Hepatocyte (in vitro differentiated cells): ENCODE measurements around the gene NTNG1. TPM values are rescaled to one million over a fixed set of nuclear protein-coding genes. Genes with fewer than 3 reads are reported as not detected.

Source experiments
- DNase-seq: peaks from one replicate; pipeline ENCODE4 v3.0.0-alpha.2; 2016; ENCODE audit warnings: low spot score
- H2AFZ ChIP-seq: fragments of 200-600 bp; sonication (generic); 2 replicates; pipeline ENCODE4 v1.6.0; 2016; ENCODE audit warnings: antibody characterized with exemption, mild to moderate bottlenecking
- H3K27ac ChIP-seq: fragments of 200-600 bp; sonication (generic); 2 replicates; pipeline ENCODE4 v1.5.1; 2016; ENCODE audit warnings: mild to moderate bottlenecking
- H3K27me3 ChIP-seq: fragments of 200-600 bp; sonication (generic); 2 replicates; pipeline ENCODE4 v1.6.1; 2016
- H3K36me3 ChIP-seq: fragments of 200-600 bp; sonication (generic); replicated peaks from 2 replicates; pipeline ENCODE4 v1.5.1; 2016; ENCODE audit warnings: low read depth; ENCODE audit not compliant: insufficient read depth
- H3K4me1 ChIP-seq: fragments of 200-600 bp; sonication (generic); 2 replicates; pipeline ENCODE4 v1.5.1; 2016; ENCODE audit warnings: mild to moderate bottlenecking, moderate library complexity; ENCODE audit not compliant: insufficient read depth
- H3K4me2 ChIP-seq: fragments of 200-600 bp; sonication (generic); 2 replicates; pipeline ENCODE4 v1.6.0; 2016
- H3K4me3 ChIP-seq: fragments of 200-600 bp; sonication (generic); 2 replicates; pipeline ENCODE4 v1.5.1; 2016; ENCODE audit warnings: mild to moderate bottlenecking
- H3K79me2 ChIP-seq: fragments of 200-600 bp; sonication (generic); 2 replicates; pipeline ENCODE4 v1.6.0; 2017; ENCODE audit warnings: mild to moderate bottlenecking
- H3K9me2 ChIP-seq: fragments of 200-600 bp; sonication (generic); replicated peaks from 2 replicates; pipeline ENCODE4 v1.6.0; 2017; ENCODE audit warnings: mild to moderate bottlenecking; ENCODE audit not compliant: insufficient read depth
- H3K9me3 ChIP-seq: fragments of 200-600 bp; sonication (generic); 2 replicates; pipeline ENCODE4 v1.5.1; 2016; ENCODE audit warnings: low read depth, mild to moderate bottlenecking
- H4K20me1 ChIP-seq: fragments of 200-600 bp; sonication (generic); 2 replicates; pipeline ENCODE4 v1.6.0; 2016; ENCODE audit warnings: mild to moderate bottlenecking; ENCODE audit not compliant: insufficient read depth, poor library complexity, severe bottlenecking
- CTCF ChIP-seq: fragments of 200-600 bp; sonication (generic); IDR thresholded peaks from 2 replicates; pipeline ENCODE4 v1.5.1; 2016; ENCODE audit warnings: antibody characterized with exemption, mild to moderate bottlenecking; ENCODE audit not compliant: poor library complexity
- EZH2 ChIP-seq: fragments of 200-600 bp; sonication (generic); IDR thresholded peaks from 2 replicates; pipeline ENCODE4 v1.6.1; 2016; ENCODE audit warnings: antibody characterized with exemption, mild to moderate bottlenecking, borderline replicate concordance
- EZH2phosphoT487 ChIP-seq: fragments of 200-600 bp; sonication (generic); IDR thresholded peaks from one replicate; pipeline ENCODE4 v1.6.1; 2018; ENCODE audit warnings: antibody characterized with exemption, mild to moderate bottlenecking, low read depth, moderate library complexity; ENCODE audit not compliant: unreplicated experiment, severe bottlenecking
- WGBS: methylation state at CpG from one replicate; pipeline ENCODE4 v1.1.6; 2016; ENCODE audit warnings: low lambda C conversion rate; ENCODE audit errors: missing lambda C conversion rate; 5-methylcytosine and 5-hydroxymethylcytosine counted together
- polyA plus RNA-seq: library from polyadenylated mRNA; unstranded; fragments of >200 nt; fragmentation: Nextera tagmentation; extraction: Ambion mirVana; gene quantifications from 2 replicates; pipeline ENCODE4 v1.2.1, GENCODE V29; 2016
- total RNA-seq: library from RNA; depleted of rRNA; stranded (reverse); fragments of >200 nt; gene quantifications from 2 replicates; pipeline ENCODE4 v1.2.3, GENCODE V29; 2014

NTNG1 gene
- total and polyA plus RNA-seq, 2 experiments from 2014 or later = 1.4 to 3.9 TPM

GRCh38 chr1:107188160-107188559 lies 47.3 kb downstream of the NTNG1 start:
- H3K27me3 ChIP-seq = no peaks in the 10 kb centered on the region
- no peak for TF ChIP-seq EZH2phosphoT487
- TF ChIP-seq EZH2 = no peak
- no peak for TF ChIP-seq CTCF

GRCh38 chr1:107194380-107194779 lies 53.5 kb downstream of the NTNG1 start:
- no peak for DNase-seq
- WGBS = 83% methylated on average over 1 of the region's 1 CpG
- no peak overlapping the region for H3K4me3 ChIP-seq
- no peaks in the 10 kb centered on the region for H4K20me1 ChIP-seq
- no peaks in the 10 kb centered on the region for H3K9me3 ChIP-seq
- H3K27me3 ChIP-seq = no peaks in the 10 kb centered on the region
- TF ChIP-seq EZH2 (no peak), CTCF (no peak), EZH2phosphoT487 (no peak)
- no peak overlapping the region for H3K27ac ChIP-seq
- no peaks in the 10 kb centered on the region for H3K36me3 ChIP-seq
- no peaks in the 10 kb centered on the region for H3K4me1 ChIP-seq
- H3K79me2 ChIP-seq = no peaks in the 10 kb centered on the region
- no peak overlapping the region for H3K4me2 ChIP-seq
- H3K9me2 ChIP-seq = no peaks in the 10 kb centered on the region
- H2AFZ ChIP-seq = no peak overlapping the region

More at GRCh38 chr1:107188160-107188559, 47.3 kb downstream of the NTNG1 start:
- H3K27ac ChIP-seq = no peak overlapping the region
- no peak for DNase-seq
- H3K36me3 ChIP-seq = no peaks in the 10 kb centered on the region
- H3K9me2 ChIP-seq = no peaks in the 10 kb centered on the region
- H3K4me3 ChIP-seq = no peak overlapping the region
- no peaks in the 10 kb centered on the region for H3K79me2 ChIP-seq
- no peaks in the 10 kb centered on the region for H3K4me1 ChIP-seq
- WGBS = 96% methylated on average over 3 of the region's 3 CpGs
- H2AFZ ChIP-seq = no peak overlapping the region
- H3K9me3 ChIP-seq = no peaks in the 10 kb centered on the region
- H4K20me1 ChIP-seq = no peaks in the 10 kb centered on the region
- no peak overlapping the region for H3K4me2 ChIP-seq

- Histone ChIP-seq H4K20me1 (no peaks in the 10 kb centered on the region), H3K4me2 (no peak overlapping the region), H3K27ac (no peak overlapping the region), H3K9me3 (no peaks in the 10 kb centered on the region), H2AFZ (no peak overlapping the region), H3K79me2 (no peaks in the 10 kb centered on the region), H3K27me3 (no peaks in the 10 kb centered on the region), H3K9me2 (no peaks in the 10 kb centered on the region), H3K36me3 (no peaks in the 10 kb centered on the region), H3K4me3 (no peak overlapping the region), H3K4me1 (no peaks in the 10 kb centered on the region)
- TF ChIP-seq CTCF (no peak), EZH2phosphoT487 (no peak), EZH2 (no peak)
- DNase-seq = no peak
- WGBS = 78% methylated on average over 1 of the region's 1 CpG
Observed at GRCh38 chr1:107195476-107195875, 54.6 kb downstream of the NTNG1 start.
